ENCODE data around the gene ACOT9. TPM values are rescaled to one million over a fixed set of nuclear protein-coding genes. Genes with fewer than 3 reads are reported as not detected.

The ACOT9 gene
- total RNA-seq, 2 donors from 2014 or later: 23.6 to 26.0 TPM

GRCh38 chrX:23659339-23659738 is 83.7 kb downstream of the ACOT9 start:
- Histone ChIP-seq H3K4me1 (no peaks in the 10 kb centered on the region), H3K9me3 (no peaks in the 10 kb centered on the region), H3K36me3 (no peaks in the 10 kb centered on the region), H3K27me3 (no peaks in the 10 kb centered on the region), H3K4me3 (no peak overlapping the region), H3K27ac (no peak overlapping the region), H3K9ac (ENCODE audit: low read depth in 2 of 2, low read length in 2 of 2) (no peak overlapping the region)
- intact Hi-C loops (cut with DNase I): no loop called here
- no peak for TF ChIP-seq CTCF (IDR thresholded peaks at IDR 0.05)
- DNase-seq: no peak

- intact Hi-C loops (cut with DNase I): no loop called here
- Histone ChIP-seq H3K36me3 (no peaks in the 10 kb centered on the region), H3K27ac (no peak overlapping the region), H3K9me3 (no peaks in the 10 kb centered on the region), H3K27me3 (no peaks in the 10 kb centered on the region), H3K4me1 (no peaks in the 10 kb centered on the region), H3K9ac (ENCODE audit: low read depth in 2 of 2, low read length in 2 of 2) (no peak overlapping the region), H3K4me3 (no peak overlapping the region)
- no peak for TF ChIP-seq CTCF (IDR thresholded peaks at IDR 0.05)
- no peak for DNase-seq
Measured at GRCh38 chrX:23656684-23657083, 86.4 kb downstream of the ACOT9 start.

GRCh38 chrX:23656091-23656490 is 87.0 kb downstream of the ACOT9 start:
- no peak overlapping the region for H3K4me3 ChIP-seq
- intact Hi-C loops (cut with DNase I): no loop called here

More at GRCh38 chrX:23656091-23656490, 87.0 kb downstream of the ACOT9 start:
- Histone ChIP-seq H3K27me3 (no peaks in the 10 kb centered on the region), H3K27ac (no peak overlapping the region), H3K9ac (ENCODE audit: low read depth in 2 of 2, low read length in 2 of 2) (no peak overlapping the region), H3K4me1 (no peaks in the 10 kb centered on the region), H3K9me3 (no peaks in the 10 kb centered on the region), H3K36me3 (no peaks in the 10 kb centered on the region)
- no peak for DNase-seq
- no peak for TF ChIP-seq CTCF (IDR thresholded peaks at IDR 0.05)

Other genes with a start within 250 kb of the ACOT9 start
- 100 to 1,000 TPM in 1 of 2 donors, 10 to 100 TPM in 1; 56.0 to 102 TPM for gene PRDX4, start 75.8 kb downstream of the ACOT9 start, total RNA-seq
- gene SAT1, start 39.9 kb upstream of the ACOT9 start, total RNA-seq: 100 to 1,000 TPM; 301 to 608 TPM
- gene APOO, start 164.7 kb upstream of the ACOT9 start, total RNA-seq: 10 to 100 TPM; 36.3 to 38.9 TPM
- gene CXorf58, start 164.7 kb upstream of the ACOT9 start, total RNA-seq: not detected

Measured in colonic mucosa (tissue), 4 donors.